Measurements from ENCODE around the gene NLRP4.

DNA sequence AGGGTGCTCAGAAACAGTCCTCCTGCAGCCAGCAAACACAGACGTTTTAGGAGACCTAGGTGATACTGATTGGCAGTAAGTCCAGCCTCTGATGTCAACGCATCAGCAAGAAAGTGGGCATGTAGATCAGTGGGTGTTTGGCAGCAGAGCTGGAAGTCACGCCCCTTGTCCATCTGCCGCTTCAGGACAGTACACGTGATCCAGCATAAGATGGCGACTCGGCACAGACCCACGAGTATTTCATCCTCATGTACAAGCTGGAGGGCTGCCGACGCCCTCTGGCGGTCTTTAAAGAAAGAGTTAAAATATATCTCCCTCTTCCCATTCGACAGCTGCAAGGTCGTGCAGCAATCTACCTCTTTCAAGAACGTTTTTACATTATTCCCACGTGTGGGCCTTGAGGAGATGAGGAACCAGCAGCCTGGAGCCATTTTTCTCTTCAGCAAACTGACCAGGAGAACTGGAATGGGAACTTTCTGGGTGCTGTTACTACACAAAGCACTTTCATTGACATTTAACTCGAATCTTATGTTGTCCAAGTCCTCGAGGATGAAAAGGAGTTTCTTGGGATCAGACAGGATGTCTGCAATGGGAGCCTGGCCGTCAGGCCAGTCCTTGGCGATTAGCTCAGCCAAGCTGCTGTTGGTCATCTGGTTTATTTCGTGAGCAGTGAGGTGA, 26.8 kb upstream of the NLRP4 start:
- TF ChIP-seq EZH2 (optimal IDR thresholded peaks at IDR 0.05; ENCODE audit: low read depth, low read length) (no peak), EZH2phosphoT487 (IDR thresholded peaks at IDR 0.05; ENCODE audit: low read length) (no peak)
- TF ChIP-seq, protein P1, sequence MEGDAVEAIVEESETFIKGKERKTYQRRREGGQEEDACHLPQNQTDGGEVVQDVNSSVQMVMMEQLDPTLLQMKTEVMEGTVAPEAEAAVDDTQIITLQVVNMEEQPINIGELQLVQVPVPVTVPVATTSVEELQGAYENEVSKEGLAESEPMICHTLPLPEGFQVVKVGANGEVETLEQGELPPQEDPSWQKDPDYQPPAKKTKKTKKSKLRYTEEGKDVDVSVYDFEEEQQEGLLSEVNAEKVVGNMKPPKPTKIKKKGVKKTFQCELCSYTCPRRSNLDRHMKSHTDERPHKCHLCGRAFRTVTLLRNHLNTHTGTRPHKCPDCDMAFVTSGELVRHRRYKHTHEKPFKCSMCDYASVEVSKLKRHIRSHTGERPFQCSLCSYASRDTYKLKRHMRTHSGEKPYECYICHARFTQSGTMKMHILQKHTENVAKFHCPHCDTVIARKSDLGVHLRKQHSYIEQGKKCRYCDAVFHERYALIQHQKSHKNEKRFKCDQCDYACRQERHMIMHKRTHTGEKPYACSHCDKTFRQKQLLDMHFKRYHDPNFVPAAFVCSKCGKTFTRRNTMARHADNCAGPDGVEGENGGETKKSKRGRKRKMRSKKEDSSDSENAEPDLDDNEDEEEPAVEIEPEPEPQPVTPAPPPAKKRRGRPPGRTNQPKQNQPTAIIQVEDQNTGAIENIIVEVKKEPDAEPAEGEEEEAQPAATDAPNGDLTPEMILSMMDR (IDR thresholded peaks at IDR 0.05; ENCODE audit: low read length): peak; percentile 37; the same call in 1 of the 2 replicates
